ENCODE results near the gene SERINC5. TPM values are rescaled to one million over a fixed set of nuclear protein-coding genes. Genes with fewer than 3 reads are reported as not detected.

The SERINC5 gene
- total and polyA plus RNA-seq, 2 of the 4 experiments (the other 2 are of a cell fraction): 5.0 to 8.1 TPM

DNA sequence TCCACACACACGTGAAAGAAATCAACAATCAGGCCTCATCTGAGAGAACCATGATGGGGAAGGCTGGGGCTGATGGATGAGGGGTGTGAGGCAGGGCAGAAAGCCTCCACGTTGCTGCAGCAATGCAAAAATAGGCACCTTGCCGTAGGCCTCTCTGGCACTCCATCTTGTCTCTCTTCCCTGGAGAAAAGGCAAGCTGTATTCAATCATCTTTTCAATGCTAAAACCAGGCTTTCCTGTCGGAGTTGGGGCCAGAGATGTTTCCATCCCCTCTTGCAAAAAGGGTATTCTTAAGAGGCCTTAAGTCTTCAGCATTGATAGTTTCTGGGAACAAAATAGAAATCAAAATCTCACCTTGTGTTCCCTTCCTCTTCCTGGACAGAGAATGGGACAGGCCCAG is 139.8 kb downstream of the SERINC5 start:
- H2AK9ac ChIP-seq (replicated peaks; ENCODE audit: low read depth, low read length, poor library complexity): no peak overlapping the region
- H3K79me1 ChIP-seq (ENCODE audit: low read depth in 1 of 2, low read length in 2 of 2): no peaks in the 10 kb centered on the region; a peak in 1 of 4 replicates
- H4K5ac ChIP-seq (ENCODE audit: low read depth, low read length): no peak overlapping the region
- no peak for TF ChIP-seq MXI1 (IDR thresholded peaks at IDR 0.05; ENCODE audit: borderline replicate concordance, low read depth, low read length)
- no peak for TF ChIP-seq ELK1 (IDR thresholded peaks at IDR 0.05; ENCODE audit: borderline replicate concordance, low read depth, low read length)
- no peak for TF ChIP-seq FOS (IDR thresholded peaks at IDR 0.05; ENCODE audit: low read depth, low read length)
- no peak for TF ChIP-seq NFE2L2 (IDR thresholded peaks at IDR 0.05; ENCODE audit: low read depth, low read length)
- no peak for TF ChIP-seq RAD21 (IDR thresholded peaks at IDR 0.05; ENCODE audit: low read length)
- TF ChIP-seq RCOR1 (IDR thresholded peaks at IDR 0.05; ENCODE audit: insufficient replicate concordance, low read length): no peak
- no peak for TF ChIP-seq MAFK (IDR thresholded peaks at IDR 0.05; ENCODE audit: low read depth, low read length)
- TF ChIP-seq CEBPB (IDR thresholded peaks at IDR 0.05; ENCODE audit: low read depth, low read length): no peak
- no peak for TF ChIP-seq USF2 (IDR thresholded peaks at IDR 0.05; ENCODE audit: low read depth, low read length)
- TF ChIP-seq BHLHE40 (IDR thresholded peaks at IDR 0.05; ENCODE audit: low read depth, low read length): no peak
- no peak for TF ChIP-seq SMC3 (IDR thresholded peaks at IDR 0.05; ENCODE audit: low read depth, low read length)
- TF ChIP-seq POLR2A (IDR thresholded peaks at IDR 0.05; ENCODE audit: low read depth, low read length): no peak
- no peak for TF ChIP-seq RFX5 (IDR thresholded peaks at IDR 0.05; ENCODE audit: low read depth, low read length)
- no peak for TF ChIP-seq CTCF (conservative IDR thresholded peaks at IDR 0.05; ENCODE audit: low read depth, low read length)
- WGBS, 2 experiments (ENCODE audit: extremely low coverage in 2 of 2, insufficient read length in 1 of 2): no CpG with 5 or more reads among the region's 4 CpGs
- dilution Hi-C loops (cut with HindIII; ENCODE audit: low sequenced_read_pairs, unreplicated experiment): no loop called here
- in situ Hi-C loops (cut with MboI; ENCODE audit: low sequenced_read_pairs): no loop called here
- no peaks in the 10 kb centered on the region for H3K36me3 ChIP-seq (ENCODE audit: control insufficient read depth, insufficient read depth, low read length)
- H3K4me2 ChIP-seq (ENCODE audit: low read depth, low read length): no peak overlapping the region
- H3K4me3 ChIP-seq (ENCODE audit: insufficient read depth, low read depth, low read length): no peak overlapping the region
- no peaks in the 10 kb centered on the region for H3K9me1 ChIP-seq (ENCODE audit: insufficient read depth, low read length)
- no peak overlapping the region for H4K91ac ChIP-seq (ENCODE audit: insufficient read depth, low read depth, low read length)
- H3K56ac ChIP-seq (ENCODE audit: extremely low read depth, insufficient read depth, low read length): no peak overlapping the region
- DNase-seq (no peak), ATAC-seq (ENCODE audit: low read depth) (no peak)
- no peak overlapping the region for H2BK5ac ChIP-seq (ENCODE audit: low read depth, low read length, poor library complexity, severe bottlenecking)
- no peak overlapping the region for H2BK15ac ChIP-seq (ENCODE audit: low read depth, low read length)
- H2BK120ac ChIP-seq (ENCODE audit: low read depth, low read length): no peak overlapping the region
- BruUV-seq (replicated peaks): no TSS peak
- H4K8ac ChIP-seq (ENCODE audit: low read depth in 2 of 2, low read length in 2 of 2): no peak overlapping the region
- no peak overlapping the region for H2AFZ ChIP-seq (replicated peaks; ENCODE audit: low read length, poor library complexity)
- H3K4me1 ChIP-seq (ENCODE audit: control insufficient read depth, insufficient read depth, low read length): no peaks in the 10 kb centered on the region
- H2BK20ac ChIP-seq (ENCODE audit: low read depth, low read length): no peak overlapping the region
- H3K23ac ChIP-seq (ENCODE audit: low read depth, low read length): no peak overlapping the region
- no peak overlapping the region for H3K18ac ChIP-seq (ENCODE audit: low read depth, low read length)
- CTCF ChIA-PET: no interaction called here
- H3K4ac ChIP-seq (ENCODE audit: low read depth, low read length): no peak overlapping the region
- H3K27me3 ChIP-seq (ENCODE audit: control insufficient read depth, insufficient read depth, low read length): no peaks in the 10 kb centered on the region; the same call in 1 of the 2 replicates
- no peak overlapping the region for H2AK5ac ChIP-seq (ENCODE audit: low read depth, low read length)
- H4K20me1 ChIP-seq (ENCODE audit: insufficient read depth, low read length): no peaks in the 10 kb centered on the region
- H3K9me3 ChIP-seq (ENCODE audit: control insufficient read depth, insufficient read depth, low read length): peaks cover 2% of the 10 kb centered on the region; the same call in 1 of the 2 replicates
- no peak overlapping the region for H3K27ac ChIP-seq (ENCODE audit: insufficient read depth, low read length)
- H3K9ac ChIP-seq (ENCODE audit: low read depth, low read length): no peak overlapping the region
- no peak overlapping the region for H3K14ac ChIP-seq (replicated peaks; ENCODE audit: low read depth, low read length)
- POLR2A ChIA-PET (ENCODE audit: unreplicated experiment): no interaction called here
- intact Hi-C loops (cut with micrococcal nuclease): no loop called here
